SK-N-SH treated with all-trans-retinoic acid at 6 μM for 48 hours (cell line): ENCODE results near the gene HBS1L.

Source experiments
- CREB5 ChIP-seq: fragments of 250-450 bp; sonication (Bioruptor Pico); IDR thresholded peaks from 2 replicates; pipeline ENCODE4 v1.5.1; 2020; ENCODE audit warnings: low read depth, mild to moderate bottlenecking, moderate library complexity
- CSDC2 ChIP-seq: fragments of 250-450 bp; sonication (Bioruptor Pico); IDR thresholded peaks from 2 replicates; pipeline ENCODE4 v1.5.0; 2020; ENCODE audit warnings: mild to moderate bottlenecking, moderate library complexity
- GLIS3 ChIP-seq: fragments of 250-450 bp; sonication (Bioruptor Pico); IDR thresholded peaks from 2 replicates; pipeline ENCODE4 v1.5.0; 2020; ENCODE audit warnings: mild to moderate bottlenecking, moderate library complexity
- ISL1 ChIP-seq: fragments of 250-450 bp; sonication (Bioruptor Pico); IDR thresholded peaks from 2 replicates; pipeline ENCODE4 v2.1.2; 2022; ENCODE audit warnings: mild to moderate bottlenecking, moderate library complexity
- PATZ1 ChIP-seq: fragments of 250-450 bp; sonication (Bioruptor Pico); IDR thresholded peaks from 2 replicates; pipeline ENCODE4 v1.8.0; 2020; ENCODE audit warnings: mild to moderate bottlenecking, moderate library complexity, borderline replicate concordance
- PPARA ChIP-seq: fragments of 250-450 bp; sonication (Bioruptor Pico); IDR thresholded peaks from 2 replicates; pipeline ENCODE4 v1.5.0; 2020; ENCODE audit warnings: mild to moderate bottlenecking, borderline replicate concordance
- TCF4 ChIP-seq: fragments of 250-450 bp; sonication (Bioruptor Pico); IDR thresholded peaks from 2 replicates; pipeline ENCODE4 v1.8.0; 2021; ENCODE audit warnings: mild to moderate bottlenecking, moderate library complexity, borderline replicate concordance
- ZFP30 ChIP-seq: fragments of 450-650 bp; formaldehyde crosslinking; IDR thresholded peaks from 2 replicates; pipeline ENCODE4 v1.5.0; 2022; ENCODE audit warnings: mild to moderate bottlenecking, moderate library complexity

DNA sequence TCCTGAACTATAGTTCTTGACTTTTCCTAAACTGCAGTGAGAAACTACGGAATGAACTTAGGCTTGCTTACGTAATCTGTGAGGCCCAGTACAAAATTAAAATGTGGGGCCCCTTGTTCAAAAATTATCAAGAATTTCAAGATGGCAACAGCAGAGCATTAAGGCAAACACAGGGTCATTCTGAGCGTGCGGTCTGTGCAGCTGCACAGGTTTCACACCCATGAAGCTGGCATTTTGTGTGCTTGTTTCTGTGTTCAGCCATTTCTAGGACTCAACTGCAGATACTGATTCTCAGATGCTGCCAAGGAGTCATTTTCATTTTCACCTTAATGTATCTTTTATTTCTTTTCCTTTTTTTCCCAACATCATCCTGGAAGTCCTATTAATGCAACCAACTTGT lies 49.6 kb upstream of the HBS1L start:
- no peak for TF ChIP-seq ZFP30
- no peak for TF ChIP-seq TCF4 (CRISPR knock-in tag)
- TF ChIP-seq ISL1 (CRISPR knock-in tag) = no peak
- no peak for TF ChIP-seq PATZ1
- no peak for TF ChIP-seq PPARA (CRISPR knock-in tag)
- TF ChIP-seq GLIS3 (CRISPR knock-in tag) = no peak
- TF ChIP-seq CREB5 (CRISPR knock-in tag) = no peak
- no peak for TF ChIP-seq CSDC2 (CRISPR knock-in tag)
